Endothelial cell of umbilical vein (primary cell): Measurements from ENCODE around the gene USP11. TPM values are rescaled to one million over a fixed set of nuclear protein-coding genes. Genes with fewer than 3 reads are reported as not detected.
A peak's percentile ranks its signal among the peaks of the same experiment; 100 is the strongest.

Source experiments
- BruUV-seq: library from RNA; stranded (reverse); fragments of 400-500 nt; replicated peaks from 2 replicates; lab custom pipeline; 2021; lab: Mats Ljungman, UMichigan
- CTCF ChIA-PET: fragments of 300-600, 350-600 bp; sonication (Branson Sonifier 250); formaldehyde crosslinking; loops from one replicate; lab custom pipeline; 2021; ENCODE audit warnings: antibody characterized with exemption, inconsistent platforms; lab: Charles Lee
- POLR2A ChIA-PET: fragments of 300-600, 350-600 bp; sonication (Branson Sonifier 250); formaldehyde crosslinking; loops from one replicate; lab custom pipeline; 2021; ENCODE audit warnings: antibody characterized with exemption, inconsistent platforms; lab: Charles Lee
- DNase-seq: peaks from one replicate; pipeline ENCODE4 v3.0.0-alpha.2; 2011; ENCODE audit warnings: low read depth, low spot score
- FAIRE-seq: peaks from 2 replicates; lab custom pipeline; 2011; peaks lifted over from hg19 to GRCh38; lab: Jason Lieb, UNC
- H2AFZ ChIP-seq: 2 replicates; pipeline ENCODE4 v1.6.0; 2012; ENCODE audit warnings: low read depth, low read length, control low read depth, inconsistent platforms
- H3K27ac ChIP-seq: 2 replicates; pipeline ENCODE4 v1.5.1; 2011; ENCODE audit warnings: low read depth, mild to moderate bottlenecking, control low read depth, low read length, moderate library complexity; ENCODE audit not compliant: insufficient read depth
- H3K27me3 ChIP-seq, 2 experiments: 2 replicates each; pipeline versions ENCODE4 v1.6.0 to v1.6.1; 2011; ENCODE audit warnings: low read length in 2 of 2, mixed read lengths in 1 of 2; ENCODE audit not compliant: control insufficient read depth in 2 of 2, insufficient read depth in 2 of 2
- H3K36me3 ChIP-seq, 2 experiments: 2 replicates in 1 of 2; 3 replicates in 1 of 2; pipeline ENCODE4 v1.5.1; 2011; ENCODE audit warnings: low read length in 2 of 2, mild to moderate bottlenecking in 1 of 2, moderate library complexity in 1 of 2; ENCODE audit not compliant: control insufficient read depth in 2 of 2, insufficient read depth in 2 of 2; ENCODE audit errors: extremely low read depth in 1 of 2
- H3K4me1 ChIP-seq: 3 replicates; pipeline ENCODE4 v1.5.1; 2011; ENCODE audit warnings: mild to moderate bottlenecking, low read length; ENCODE audit not compliant: control insufficient read depth, insufficient read depth; ENCODE audit errors: extremely low read depth
- H3K4me2 ChIP-seq: 2 replicates; pipeline ENCODE4 v1.6.1; 2011; ENCODE audit warnings: low read length, control low read depth, mixed read lengths; ENCODE audit not compliant: insufficient read depth
- H3K4me3 ChIP-seq, 3 experiments: fragments of 200-600 bp in 1 of 3; sonication (generic), shearing (Covaris generic) in 1 of 3; replicated peaks in 1 of 3; 2 replicates each; pipeline ENCODE4 v1.5.1; 2011 to 2016; ENCODE audit warnings: control low read depth in 3 of 3, low read length in 3 of 3, mild to moderate bottlenecking in 2 of 3, inconsistent platforms in 1 of 3, low read depth in 1 of 3, moderate library complexity in 1 of 3; ENCODE audit not compliant: insufficient read depth in 1 of 3
- H3K79me2 ChIP-seq: 2 replicates; pipeline ENCODE4 v1.6.0; 2012; ENCODE audit warnings: low read length, inconsistent platforms; ENCODE audit not compliant: control insufficient read depth, insufficient read depth
- H3K9ac ChIP-seq: replicated peaks from 2 replicates; pipeline ENCODE3; 2011; ENCODE audit warnings: low read length, control low read depth; ENCODE audit not compliant: insufficient read depth; ENCODE audit errors: extremely low read depth
- H3K9me1 ChIP-seq: replicated peaks from 3 replicates; pipeline ENCODE4 v1.6.0; 2011; ENCODE audit warnings: mild to moderate bottlenecking, low read length; ENCODE audit not compliant: control insufficient read depth, insufficient read depth; ENCODE audit errors: extremely low read depth
- H3K9me3 ChIP-seq: replicated peaks from 2 replicates; pipeline ENCODE4 v1.5.1; 2012; ENCODE audit warnings: low read length, inconsistent platforms; ENCODE audit not compliant: control insufficient read depth, insufficient read depth
- H4K20me1 ChIP-seq: replicated peaks from 2 replicates; pipeline ENCODE3; 2011; ENCODE audit warnings: mild to moderate bottlenecking, low read length; ENCODE audit not compliant: control insufficient read depth, insufficient read depth; ENCODE audit errors: extremely low read depth
- EZH2 ChIP-seq: IDR thresholded peaks from 2 replicates; pipeline ENCODE4 v1.6.1; 2012; ENCODE audit warnings: borderline replicate concordance, low read depth, mild to moderate bottlenecking, moderate library complexity, low read length, inconsistent platforms; ENCODE audit not compliant: severe bottlenecking
- FOS ChIP-seq: IDR thresholded peaks from 2 replicates; pipeline ENCODE4 v1.6.1; 2011; ENCODE audit warnings: mild to moderate bottlenecking, low read length, moderate library complexity, borderline replicate concordance; ENCODE audit not compliant: insufficient read depth
- GATA2 ChIP-seq: IDR thresholded peaks from 2 replicates; pipeline ENCODE4 v1.7.0; 2011; ENCODE audit warnings: low read depth, mild to moderate bottlenecking, moderate library complexity, mixed read lengths, low read length; ENCODE audit not compliant: insufficient read length, insufficient read depth
- JUN ChIP-seq: IDR thresholded peaks from 2 replicates; pipeline ENCODE4 v1.6.1; 2011; ENCODE audit warnings: borderline replicate concordance, low read depth; ENCODE audit not compliant: insufficient read length, insufficient read depth
- MYC ChIP-seq: IDR thresholded peaks from one replicate; pipeline ENCODE4 v1.6.1; 2011; ENCODE audit warnings: mild to moderate bottlenecking, low read depth, low read length
- POLR2A ChIP-seq: IDR thresholded peaks from 2 replicates; pipeline ENCODE4 v1.6.1; 2012; ENCODE audit warnings: low read depth, mild to moderate bottlenecking, control low read depth, low read length
- POLR2AphosphoS5 ChIP-seq: IDR thresholded peaks from 2 replicates; pipeline ENCODE4 v1.6.1; 2012; ENCODE audit warnings: low read depth, mild to moderate bottlenecking, control low read depth, low read length, moderate library complexity; ENCODE audit not compliant: insufficient read depth
- dilution Hi-C: fragments of 300-500 bp; cut with MboI; formaldehyde crosslinking; loops from one replicate; pipeline ENCODE4 v1.15.0; 2019; ENCODE audit warnings: low sequenced_read_pairs; ENCODE audit not compliant: extremely low pct_ligation_motif_present
- intact Hi-C: fragments of 100-400 bp; cut with micrococcal nuclease; formaldehyde crosslinking; loops from one replicate; pipeline ENCODE4 v1.10.0; 2022
- polyA plus RNA-seq, 4 experiments: library from polyadenylated mRNA; depleted of rRNA in 3 of 4; stranded (reverse) in 3 of 4; unstranded in 1 of 4; fragments of >200 nt; gene quantifications; 2 replicates each; pipeline versions ENCODE4 v1.2.1 to v1.2.3, GENCODE V29; 2011 to 2012; ENCODE audit warnings: missing spikeins in 1 of 4
- total RNA-seq: library from RNA; stranded (reverse); gene quantifications from 2 replicates; pipeline ENCODE4 v1.2.3, GENCODE V29; 2021
- TF ChIP-seq, protein P1 (sequence below): IDR thresholded peaks from 2 replicates; pipeline ENCODE4 v1.6.1; 2011; ENCODE audit not compliant: insufficient read depth, insufficient read length
- TF ChIP-seq, protein P2 (sequence below), 2 donors: IDR thresholded peaks; 1 replicate in 1 of 2; 2 replicates in 1 of 2; pipeline ENCODE4 v1.5.1; 2011; ENCODE audit warnings: low read length in 2 of 2, mild to moderate bottlenecking in 2 of 2, moderate library complexity in 2 of 2, control low read depth in 1 of 2, inconsistent platforms in 1 of 2, low read depth in 1 of 2; ENCODE audit not compliant: insufficient read depth in 1 of 2; ENCODE audit errors: extremely low read depth in 1 of 2

The USP11 gene
- total and polyA plus RNA-seq, 2 donors (not counting 3 experiments of a cell fraction or from before 2014, with no cell fraction given) = 24.0 to 36.4 TPM

DNA sequence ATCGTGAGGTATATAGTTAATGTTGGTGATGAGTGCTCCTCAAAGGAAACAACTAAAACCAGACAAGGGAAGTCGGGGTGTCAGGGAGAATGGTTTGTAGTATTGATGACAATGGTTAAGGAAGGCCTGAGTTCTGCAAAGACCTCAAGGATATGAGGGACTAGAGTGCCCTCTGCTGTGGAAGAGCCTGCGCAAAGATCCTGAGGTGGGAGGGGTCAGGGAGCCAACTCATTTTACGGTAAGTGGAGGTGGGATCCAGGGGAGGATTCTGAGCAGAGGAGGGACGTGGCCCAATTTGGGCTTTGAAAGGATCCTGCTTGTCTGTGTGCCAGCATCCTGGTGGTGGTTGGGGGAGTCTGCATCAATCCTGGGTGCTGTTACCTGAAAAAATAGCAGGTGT is 27.8 kb upstream of the USP11 start:
- Histone ChIP-seq H3K27ac (no peak overlapping the region), H3K4me1 (no peaks in the 10 kb centered on the region), H3K4me3 (no peak overlapping the region), H3K9ac (no peak overlapping the region), H3K79me2 (peaks cover under 1% of the 10 kb centered on the region), H3K9me3 (no peaks in the 10 kb centered on the region), H3K4me2 (no peak overlapping the region), H3K9me1 (no peaks in the 10 kb centered on the region), H3K27me3 (no peaks in the 10 kb centered on the region), H4K20me1 (no peaks in the 10 kb centered on the region), H2AFZ (no peak overlapping the region), H3K36me3 (peaks cover 16 to 59% of the 10 kb centered on the region in 2 experiments)
- intact Hi-C loops = no loop called here
- FAIRE-seq (no peak), DNase-seq (no peak)
- TF ChIP-seq FOS = no peak
- no peak for TF ChIP-seq POLR2AphosphoS5
- no peak for TF ChIP-seq MYC
- no peak for TF ChIP-seq GATA2
- POLR2A ChIA-PET = no interaction called here
- CTCF ChIA-PET = interaction anchor here (1.1 kb wide), 1 partner anchor 318 kb away, joined by 4 read pairs; no protein-coding TSS in a partner anchor
- dilution Hi-C loops = no loop called here
- no TSS peak for BruUV-seq

DNA sequence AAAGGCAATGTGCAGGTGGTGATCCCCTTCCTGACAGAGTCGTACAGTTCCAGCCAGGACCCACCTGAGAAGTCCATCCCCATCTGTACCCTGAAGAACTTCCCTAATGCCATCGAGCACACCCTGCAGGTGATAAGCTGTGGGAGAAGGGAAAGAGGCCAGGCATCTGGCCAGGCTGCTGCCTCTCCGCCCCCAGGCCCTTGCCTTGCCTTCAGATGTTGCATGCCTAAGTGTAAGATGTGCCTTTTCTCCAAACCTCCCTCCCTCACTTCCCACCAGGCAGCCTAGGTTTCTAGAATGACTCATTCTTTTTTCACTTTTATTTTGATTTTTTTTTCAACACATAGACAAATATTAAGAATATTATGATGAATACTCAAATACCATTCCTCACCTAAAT is 26.5 kb upstream of the USP11 start:
- intact Hi-C loops = no loop called here
- Histone ChIP-seq H3K4me3 (no peak overlapping the region), H3K4me1 (no peaks in the 10 kb centered on the region), H4K20me1 (no peaks in the 10 kb centered on the region), H3K9me1 (no peaks in the 10 kb centered on the region), H3K9ac (no peak overlapping the region), H3K4me2 (no peak overlapping the region), H3K27me3 (no peaks in the 10 kb centered on the region), H3K36me3 (peaks cover 14 to 56% of the 10 kb centered on the region in 2 experiments), H2AFZ (no peak overlapping the region), H3K79me2 (no peaks in the 10 kb centered on the region), H3K9me3 (no peaks in the 10 kb centered on the region), H3K27ac (no peak overlapping the region)
- no peak for TF ChIP-seq POLR2A
- no peak for TF ChIP-seq MYC
- no peak for TF ChIP-seq EZH2
- TF ChIP-seq JUN = no peak
- TF ChIP-seq, protein P1, sequence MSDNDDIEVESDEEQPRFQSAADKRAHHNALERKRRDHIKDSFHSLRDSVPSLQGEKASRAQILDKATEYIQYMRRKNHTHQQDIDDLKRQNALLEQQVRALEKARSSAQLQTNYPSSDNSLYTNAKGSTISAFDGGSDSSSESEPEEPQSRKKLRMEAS = no peak
- TF ChIP-seq, protein P2, sequence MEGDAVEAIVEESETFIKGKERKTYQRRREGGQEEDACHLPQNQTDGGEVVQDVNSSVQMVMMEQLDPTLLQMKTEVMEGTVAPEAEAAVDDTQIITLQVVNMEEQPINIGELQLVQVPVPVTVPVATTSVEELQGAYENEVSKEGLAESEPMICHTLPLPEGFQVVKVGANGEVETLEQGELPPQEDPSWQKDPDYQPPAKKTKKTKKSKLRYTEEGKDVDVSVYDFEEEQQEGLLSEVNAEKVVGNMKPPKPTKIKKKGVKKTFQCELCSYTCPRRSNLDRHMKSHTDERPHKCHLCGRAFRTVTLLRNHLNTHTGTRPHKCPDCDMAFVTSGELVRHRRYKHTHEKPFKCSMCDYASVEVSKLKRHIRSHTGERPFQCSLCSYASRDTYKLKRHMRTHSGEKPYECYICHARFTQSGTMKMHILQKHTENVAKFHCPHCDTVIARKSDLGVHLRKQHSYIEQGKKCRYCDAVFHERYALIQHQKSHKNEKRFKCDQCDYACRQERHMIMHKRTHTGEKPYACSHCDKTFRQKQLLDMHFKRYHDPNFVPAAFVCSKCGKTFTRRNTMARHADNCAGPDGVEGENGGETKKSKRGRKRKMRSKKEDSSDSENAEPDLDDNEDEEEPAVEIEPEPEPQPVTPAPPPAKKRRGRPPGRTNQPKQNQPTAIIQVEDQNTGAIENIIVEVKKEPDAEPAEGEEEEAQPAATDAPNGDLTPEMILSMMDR (IDR thresholded peaks at IDR 0.05; ENCODE audit: extremely low read depth in 1 of 2, insufficient read depth in 1 of 2, low read depth in 1 of 2, low read length in 2 of 2) = no peak
- no peak for TF ChIP-seq FOS
- TF ChIP-seq POLR2AphosphoS5 = no peak
- dilution Hi-C loops = no loop called here
- no peak for DNase-seq
- POLR2A ChIA-PET = no interaction called here
- no TSS peak for BruUV-seq
- FAIRE-seq = peak; percentile 43
- CTCF ChIA-PET = interaction anchor here (0.8 to 1.1 kb wide), 2 partner anchors 178 to 317 kb away, joined by 3 to 4 read pairs; no protein-coding TSS in a partner anchor
